Endothelial cell of umbilical vein (primary cell): ENCODE measurements around the gene LAMB2. TPM values are rescaled to one million over a fixed set of nuclear protein-coding genes. Genes with fewer than 3 reads are reported as not detected.

Source experiments
- BruUV-seq: library from RNA; stranded (reverse); fragments of 400-500 nt; replicated peaks from 2 replicates; lab custom pipeline; 2021; lab: Mats Ljungman, UMichigan
- CTCF ChIA-PET: fragments of 300-600, 350-600 bp; sonication (Branson Sonifier 250); formaldehyde crosslinking; loops from one replicate; lab custom pipeline; 2021; ENCODE audit warnings: antibody characterized with exemption, inconsistent platforms; lab: Charles Lee
- POLR2A ChIA-PET: fragments of 300-600, 350-600 bp; sonication (Branson Sonifier 250); formaldehyde crosslinking; loops from one replicate; lab custom pipeline; 2021; ENCODE audit warnings: antibody characterized with exemption, inconsistent platforms; lab: Charles Lee
- DNase-seq: peaks from one replicate; pipeline ENCODE4 v3.0.0-alpha.2; 2011; ENCODE audit warnings: low read depth, low spot score
- FAIRE-seq: peaks from 2 replicates; lab custom pipeline; 2011; peaks lifted over from hg19 to GRCh38; lab: Jason Lieb, UNC
- H2AFZ ChIP-seq: 2 replicates; pipeline ENCODE4 v1.6.0; 2012; ENCODE audit warnings: low read depth, low read length, control low read depth, inconsistent platforms
- H3K27ac ChIP-seq: 2 replicates; pipeline ENCODE4 v1.5.1; 2011; ENCODE audit warnings: low read depth, mild to moderate bottlenecking, control low read depth, low read length, moderate library complexity; ENCODE audit not compliant: insufficient read depth
- H3K27me3 ChIP-seq, 2 experiments: 2 replicates each; pipeline versions ENCODE4 v1.6.0 to v1.6.1; 2011; ENCODE audit warnings: low read length in 2 of 2, mixed read lengths in 1 of 2; ENCODE audit not compliant: control insufficient read depth in 2 of 2, insufficient read depth in 2 of 2
- H3K36me3 ChIP-seq, 2 experiments: 2 replicates in 1 of 2; 3 replicates in 1 of 2; pipeline ENCODE4 v1.5.1; 2011; ENCODE audit warnings: low read length in 2 of 2, mild to moderate bottlenecking in 1 of 2, moderate library complexity in 1 of 2; ENCODE audit not compliant: control insufficient read depth in 2 of 2, insufficient read depth in 2 of 2; ENCODE audit errors: extremely low read depth in 1 of 2
- H3K4me1 ChIP-seq: 3 replicates; pipeline ENCODE4 v1.5.1; 2011; ENCODE audit warnings: mild to moderate bottlenecking, low read length; ENCODE audit not compliant: control insufficient read depth, insufficient read depth; ENCODE audit errors: extremely low read depth
- H3K4me2 ChIP-seq: 2 replicates; pipeline ENCODE4 v1.6.1; 2011; ENCODE audit warnings: low read length, control low read depth, mixed read lengths; ENCODE audit not compliant: insufficient read depth
- H3K4me3 ChIP-seq, 3 experiments: fragments of 200-600 bp in 1 of 3; sonication (generic), shearing (Covaris generic) in 1 of 3; replicated peaks in 1 of 3; 2 replicates each; pipeline ENCODE4 v1.5.1; 2011 to 2016; ENCODE audit warnings: control low read depth in 3 of 3, low read length in 3 of 3, mild to moderate bottlenecking in 2 of 3, inconsistent platforms in 1 of 3, low read depth in 1 of 3, moderate library complexity in 1 of 3; ENCODE audit not compliant: insufficient read depth in 1 of 3
- H3K79me2 ChIP-seq: 2 replicates; pipeline ENCODE4 v1.6.0; 2012; ENCODE audit warnings: low read length, inconsistent platforms; ENCODE audit not compliant: control insufficient read depth, insufficient read depth
- H3K9ac ChIP-seq: replicated peaks from 2 replicates; pipeline ENCODE3; 2011; ENCODE audit warnings: low read length, control low read depth; ENCODE audit not compliant: insufficient read depth; ENCODE audit errors: extremely low read depth
- H3K9me1 ChIP-seq: replicated peaks from 3 replicates; pipeline ENCODE4 v1.6.0; 2011; ENCODE audit warnings: mild to moderate bottlenecking, low read length; ENCODE audit not compliant: control insufficient read depth, insufficient read depth; ENCODE audit errors: extremely low read depth
- H3K9me3 ChIP-seq: replicated peaks from 2 replicates; pipeline ENCODE4 v1.5.1; 2012; ENCODE audit warnings: low read length, inconsistent platforms; ENCODE audit not compliant: control insufficient read depth, insufficient read depth
- H4K20me1 ChIP-seq: replicated peaks from 2 replicates; pipeline ENCODE3; 2011; ENCODE audit warnings: mild to moderate bottlenecking, low read length; ENCODE audit not compliant: control insufficient read depth, insufficient read depth; ENCODE audit errors: extremely low read depth
- EZH2 ChIP-seq: IDR thresholded peaks from 2 replicates; pipeline ENCODE4 v1.6.1; 2012; ENCODE audit warnings: borderline replicate concordance, low read depth, mild to moderate bottlenecking, moderate library complexity, low read length, inconsistent platforms; ENCODE audit not compliant: severe bottlenecking
- FOS ChIP-seq: IDR thresholded peaks from 2 replicates; pipeline ENCODE4 v1.6.1; 2011; ENCODE audit warnings: mild to moderate bottlenecking, low read length, moderate library complexity, borderline replicate concordance; ENCODE audit not compliant: insufficient read depth
- GATA2 ChIP-seq: IDR thresholded peaks from 2 replicates; pipeline ENCODE4 v1.7.0; 2011; ENCODE audit warnings: low read depth, mild to moderate bottlenecking, moderate library complexity, mixed read lengths, low read length; ENCODE audit not compliant: insufficient read length, insufficient read depth
- JUN ChIP-seq: IDR thresholded peaks from 2 replicates; pipeline ENCODE4 v1.6.1; 2011; ENCODE audit warnings: borderline replicate concordance, low read depth; ENCODE audit not compliant: insufficient read length, insufficient read depth
- MYC ChIP-seq: IDR thresholded peaks from one replicate; pipeline ENCODE4 v1.6.1; 2011; ENCODE audit warnings: mild to moderate bottlenecking, low read depth, low read length
- POLR2A ChIP-seq: IDR thresholded peaks from 2 replicates; pipeline ENCODE4 v1.6.1; 2012; ENCODE audit warnings: low read depth, mild to moderate bottlenecking, control low read depth, low read length
- POLR2AphosphoS5 ChIP-seq: IDR thresholded peaks from 2 replicates; pipeline ENCODE4 v1.6.1; 2012; ENCODE audit warnings: low read depth, mild to moderate bottlenecking, control low read depth, low read length, moderate library complexity; ENCODE audit not compliant: insufficient read depth
- dilution Hi-C: fragments of 300-500 bp; cut with MboI; formaldehyde crosslinking; loops from one replicate; pipeline ENCODE4 v1.15.0; 2019; ENCODE audit warnings: low sequenced_read_pairs; ENCODE audit not compliant: extremely low pct_ligation_motif_present
- intact Hi-C: fragments of 100-400 bp; cut with micrococcal nuclease; formaldehyde crosslinking; loops from one replicate; pipeline ENCODE4 v1.10.0; 2022
- polyA plus RNA-seq, 4 experiments: library from polyadenylated mRNA; depleted of rRNA in 3 of 4; stranded (reverse) in 3 of 4; unstranded in 1 of 4; fragments of >200 nt; gene quantifications; 2 replicates each; pipeline versions ENCODE4 v1.2.1 to v1.2.3, GENCODE V29; 2011 to 2012; ENCODE audit warnings: missing spikeins in 1 of 4
- total RNA-seq: library from RNA; stranded (reverse); gene quantifications from 2 replicates; pipeline ENCODE4 v1.2.3, GENCODE V29; 2021
- TF ChIP-seq, protein P1 (sequence below): IDR thresholded peaks from 2 replicates; pipeline ENCODE4 v1.6.1; 2011; ENCODE audit not compliant: insufficient read depth, insufficient read length
- TF ChIP-seq, protein P2 (sequence below), 2 donors: IDR thresholded peaks; 1 replicate in 1 of 2; 2 replicates in 1 of 2; pipeline ENCODE4 v1.5.1; 2011; ENCODE audit warnings: low read length in 2 of 2, mild to moderate bottlenecking in 2 of 2, moderate library complexity in 2 of 2, control low read depth in 1 of 2, inconsistent platforms in 1 of 2, low read depth in 1 of 2; ENCODE audit not compliant: insufficient read depth in 1 of 2; ENCODE audit errors: extremely low read depth in 1 of 2

Gene LAMB2
- total and polyA plus RNA-seq, 2 donors (not counting 3 experiments of a cell fraction or from before 2014, with no cell fraction given) = 423 to 764 TPM

DNA sequence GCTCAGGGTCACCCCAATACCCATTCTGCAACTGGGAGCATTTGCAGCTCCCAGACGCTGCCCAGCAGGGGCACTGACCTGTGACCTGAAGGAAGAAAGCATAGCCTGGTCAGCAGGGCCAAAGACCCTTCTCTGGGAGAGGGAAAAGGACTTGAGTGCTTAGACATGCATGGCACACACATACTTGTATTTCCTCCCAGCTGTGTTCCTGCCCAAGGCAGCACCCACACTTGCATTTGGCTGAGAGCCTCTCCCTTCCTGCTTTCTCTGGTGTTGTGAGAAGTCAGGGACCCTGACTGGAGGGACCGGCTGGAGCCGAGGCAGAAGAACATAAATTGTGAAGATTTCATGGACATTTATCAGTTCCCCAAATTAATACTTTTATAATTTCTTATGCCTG, 7.2 kb upstream of the LAMB2 start:
- no peak overlapping the region for H3K4me2 ChIP-seq
- H3K27me3 ChIP-seq = peaks cover 0 to 3% of the 10 kb centered on the region in 2 experiments
- DNase-seq (no peak), FAIRE-seq (no peak)
- no TSS peak for BruUV-seq
- no peaks in the 10 kb centered on the region for H4K20me1 ChIP-seq
- no peaks in the 10 kb centered on the region for H3K79me2 ChIP-seq
- intact Hi-C loops = no loop called here
- H3K9me3 ChIP-seq = no peaks in the 10 kb centered on the region
- ChIA-PET CTCF (no interaction called here), POLR2A (no interaction called here)
- H3K36me3 ChIP-seq = no peaks in the 10 kb centered on the region
- H3K27ac ChIP-seq = no peak overlapping the region
- H3K4me3 ChIP-seq = no peak overlapping the region
- TF ChIP-seq POLR2A (no peak), POLR2AphosphoS5 (no peak), EZH2 (no peak), MYC (no peak), GATA2 (no peak), JUN (no peak), FOS (no peak)
- TF ChIP-seq, protein P1, sequence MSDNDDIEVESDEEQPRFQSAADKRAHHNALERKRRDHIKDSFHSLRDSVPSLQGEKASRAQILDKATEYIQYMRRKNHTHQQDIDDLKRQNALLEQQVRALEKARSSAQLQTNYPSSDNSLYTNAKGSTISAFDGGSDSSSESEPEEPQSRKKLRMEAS = no peak
- TF ChIP-seq, protein P2, sequence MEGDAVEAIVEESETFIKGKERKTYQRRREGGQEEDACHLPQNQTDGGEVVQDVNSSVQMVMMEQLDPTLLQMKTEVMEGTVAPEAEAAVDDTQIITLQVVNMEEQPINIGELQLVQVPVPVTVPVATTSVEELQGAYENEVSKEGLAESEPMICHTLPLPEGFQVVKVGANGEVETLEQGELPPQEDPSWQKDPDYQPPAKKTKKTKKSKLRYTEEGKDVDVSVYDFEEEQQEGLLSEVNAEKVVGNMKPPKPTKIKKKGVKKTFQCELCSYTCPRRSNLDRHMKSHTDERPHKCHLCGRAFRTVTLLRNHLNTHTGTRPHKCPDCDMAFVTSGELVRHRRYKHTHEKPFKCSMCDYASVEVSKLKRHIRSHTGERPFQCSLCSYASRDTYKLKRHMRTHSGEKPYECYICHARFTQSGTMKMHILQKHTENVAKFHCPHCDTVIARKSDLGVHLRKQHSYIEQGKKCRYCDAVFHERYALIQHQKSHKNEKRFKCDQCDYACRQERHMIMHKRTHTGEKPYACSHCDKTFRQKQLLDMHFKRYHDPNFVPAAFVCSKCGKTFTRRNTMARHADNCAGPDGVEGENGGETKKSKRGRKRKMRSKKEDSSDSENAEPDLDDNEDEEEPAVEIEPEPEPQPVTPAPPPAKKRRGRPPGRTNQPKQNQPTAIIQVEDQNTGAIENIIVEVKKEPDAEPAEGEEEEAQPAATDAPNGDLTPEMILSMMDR (IDR thresholded peaks at IDR 0.05; ENCODE audit: extremely low read depth in 1 of 2, insufficient read depth in 1 of 2, low read depth in 1 of 2, low read length in 2 of 2) = no peak
- H3K9ac ChIP-seq = no peak overlapping the region
- H3K4me1 ChIP-seq = no peaks in the 10 kb centered on the region
- H3K9me1 ChIP-seq = no peaks in the 10 kb centered on the region
- no peak overlapping the region for H2AFZ ChIP-seq
- dilution Hi-C loops = no loop called here
